ENCODE measurements around the gene INTS11. TPM values are rescaled to one million over a fixed set of nuclear protein-coding genes. Genes with fewer than 3 reads are reported as not detected.

The INTS11 gene
- polyA plus RNA-seq, 4 donors, result 94.9 to 331 (median 186) TPM

DNA sequence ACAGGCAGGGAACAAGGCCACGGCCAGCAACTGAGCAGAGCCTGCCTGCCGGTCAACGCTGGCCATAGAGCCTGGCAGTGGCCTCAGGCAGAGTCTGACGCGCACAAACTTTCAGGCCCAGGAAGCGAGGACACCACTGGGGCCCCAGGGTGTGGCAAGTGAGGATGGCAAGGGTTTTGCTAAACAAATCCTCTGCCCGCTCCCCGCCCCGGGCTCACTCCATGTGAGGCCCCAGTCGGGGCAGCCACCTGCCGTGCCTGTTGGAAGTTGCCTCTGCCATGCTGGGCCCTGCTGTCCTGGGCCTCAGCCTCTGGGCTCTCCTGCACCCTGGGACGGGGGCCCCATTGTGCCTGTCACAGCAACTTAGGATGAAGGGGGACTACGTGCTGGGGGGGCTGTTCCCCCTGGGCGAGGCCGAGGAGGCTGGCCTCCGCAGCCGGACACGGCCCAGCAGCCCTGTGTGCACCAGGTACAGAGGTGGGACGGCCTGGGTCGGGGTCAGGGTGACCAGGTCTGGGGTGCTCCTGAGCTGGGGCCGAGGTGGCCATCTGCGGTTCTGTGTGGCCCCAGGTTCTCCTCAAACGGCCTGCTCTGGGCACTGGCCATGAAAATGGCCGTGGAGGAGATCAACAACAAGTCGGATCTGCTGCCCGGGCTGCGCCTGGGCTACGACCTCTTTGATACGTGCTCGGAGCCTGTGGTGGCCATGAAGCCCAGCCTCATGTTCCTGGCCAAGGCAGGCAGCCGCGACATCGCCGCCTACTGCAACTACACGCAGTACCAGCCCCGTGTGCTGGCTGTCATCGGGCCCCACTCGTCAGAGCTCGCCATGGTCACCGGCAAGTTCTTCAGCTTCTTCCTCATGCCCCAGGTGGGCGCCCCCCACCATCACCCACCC lies 6.9 kb upstream of the INTS11 start, which contains the start of gene TAS1R3:
TAS1R3 (plus strand) TSS at position 213 of the 898 bp plus-strand sequence; CDS start at position 279, 66 bp downstream.
- Histone ChIP-seq H3K27me3 (ENCODE audit: control insufficient read depth in 3 of 3, insufficient read depth in 3 of 3, low read length in 3 of 3) (no peaks in the 10 kb centered on the region), H3K27ac (ENCODE audit: low read depth in 1 of 3, low read length in 2 of 3) (peak within 1 kb of the TSS in 1 of 3 donors; percentile 15), H3K9me3 (ENCODE audit: control insufficient read depth in 2 of 2, insufficient read depth in 1 of 2, low read depth in 1 of 2, low read length in 1 of 2) (no peaks in the 10 kb centered on the region), H3K4me3 (ENCODE audit: low read depth in 1 of 3, low read length in 3 of 3) (no peak within 1 kb of the TSS), H3K4me1 (ENCODE audit: control insufficient read depth in 3 of 3, insufficient read depth in 2 of 3, low read depth in 1 of 3, low read length in 2 of 3) (peaks cover 0 to 18% (median 0%) of the 10 kb centered on the region in 3 donors), H3K36me3 (ENCODE audit: control insufficient read depth in 3 of 3, insufficient read depth in 2 of 3, low read depth in 1 of 3, low read length in 3 of 3) (peaks cover 0 to 68% (median 3%) of the 10 kb centered on the region in 3 donors)
- DNase-seq (no peak), FAIRE-seq (no peak)
- WGBS, 3 donors, result 43 to 72% (median 56%) methylated on average over 37 to 41 of the region's 41 CpGs

DNA sequence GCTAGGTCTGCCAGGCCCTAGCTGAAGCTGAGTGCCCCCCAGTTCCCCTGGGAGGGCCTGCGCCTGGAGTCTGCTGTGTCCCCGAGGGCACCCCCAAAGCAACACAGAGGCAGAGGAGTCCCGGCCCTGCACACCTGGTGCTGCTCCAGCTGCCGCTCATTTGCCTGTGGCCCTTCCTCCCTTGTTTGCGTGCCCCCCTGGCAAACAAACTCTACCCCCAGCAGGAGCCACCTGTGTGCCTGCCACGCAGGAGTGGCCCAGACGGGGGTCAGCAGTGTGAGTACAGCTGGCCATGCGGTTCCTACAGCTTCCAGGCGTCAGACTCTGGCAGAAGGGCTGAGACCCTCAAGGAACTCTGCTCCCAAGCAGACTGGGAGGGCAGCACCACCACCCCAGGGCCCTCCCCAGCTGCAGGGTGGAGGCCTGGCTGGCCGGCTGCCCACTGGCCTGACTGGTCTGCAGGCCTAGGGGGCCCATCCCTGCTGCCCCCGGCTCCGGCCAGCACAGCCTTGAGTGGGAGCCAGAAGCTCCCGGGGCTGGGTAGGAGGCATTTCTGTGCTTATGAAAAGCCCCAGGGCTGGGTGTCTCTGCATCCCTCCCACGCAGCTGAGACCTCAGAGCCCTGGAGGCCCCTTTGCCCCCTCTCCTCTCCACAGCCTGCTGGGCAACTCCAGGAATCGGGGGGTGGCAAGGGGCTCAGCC lies 6.1 kb upstream of the INTS11 start:
- peak overlapping the region in 1 of 3 donors; percentile 15 for H3K27ac ChIP-seq (ENCODE audit: low read depth in 1 of 3, low read length in 2 of 3)
- DNase-seq (no peak), FAIRE-seq (no peak)
- no peak overlapping the region for H3K4me3 ChIP-seq (ENCODE audit: low read depth in 1 of 3, low read length in 3 of 3)
- peaks cover 0 to 64% (median 3%) of the 10 kb centered on the region in 3 donors for H3K36me3 ChIP-seq (ENCODE audit: control insufficient read depth in 3 of 3, insufficient read depth in 2 of 3, low read depth in 1 of 3, low read length in 3 of 3)
- 40 to 55% (median 41%) methylated on average over 11 to 15 of the region's 15 CpGs for WGBS, 3 donors
- peaks cover 0 to 26% (median 0%) of the 10 kb centered on the region in 3 donors for H3K4me1 ChIP-seq (ENCODE audit: control insufficient read depth in 3 of 3, insufficient read depth in 2 of 3, low read depth in 1 of 3, low read length in 2 of 3)
- no peaks in the 10 kb centered on the region for H3K9me3 ChIP-seq (ENCODE audit: control insufficient read depth in 2 of 2, insufficient read depth in 1 of 2, low read depth in 1 of 2, low read length in 1 of 2)
- H3K27me3 ChIP-seq (ENCODE audit: control insufficient read depth in 3 of 3, insufficient read depth in 3 of 3, low read length in 3 of 3), result no peaks in the 10 kb centered on the region

DNA sequence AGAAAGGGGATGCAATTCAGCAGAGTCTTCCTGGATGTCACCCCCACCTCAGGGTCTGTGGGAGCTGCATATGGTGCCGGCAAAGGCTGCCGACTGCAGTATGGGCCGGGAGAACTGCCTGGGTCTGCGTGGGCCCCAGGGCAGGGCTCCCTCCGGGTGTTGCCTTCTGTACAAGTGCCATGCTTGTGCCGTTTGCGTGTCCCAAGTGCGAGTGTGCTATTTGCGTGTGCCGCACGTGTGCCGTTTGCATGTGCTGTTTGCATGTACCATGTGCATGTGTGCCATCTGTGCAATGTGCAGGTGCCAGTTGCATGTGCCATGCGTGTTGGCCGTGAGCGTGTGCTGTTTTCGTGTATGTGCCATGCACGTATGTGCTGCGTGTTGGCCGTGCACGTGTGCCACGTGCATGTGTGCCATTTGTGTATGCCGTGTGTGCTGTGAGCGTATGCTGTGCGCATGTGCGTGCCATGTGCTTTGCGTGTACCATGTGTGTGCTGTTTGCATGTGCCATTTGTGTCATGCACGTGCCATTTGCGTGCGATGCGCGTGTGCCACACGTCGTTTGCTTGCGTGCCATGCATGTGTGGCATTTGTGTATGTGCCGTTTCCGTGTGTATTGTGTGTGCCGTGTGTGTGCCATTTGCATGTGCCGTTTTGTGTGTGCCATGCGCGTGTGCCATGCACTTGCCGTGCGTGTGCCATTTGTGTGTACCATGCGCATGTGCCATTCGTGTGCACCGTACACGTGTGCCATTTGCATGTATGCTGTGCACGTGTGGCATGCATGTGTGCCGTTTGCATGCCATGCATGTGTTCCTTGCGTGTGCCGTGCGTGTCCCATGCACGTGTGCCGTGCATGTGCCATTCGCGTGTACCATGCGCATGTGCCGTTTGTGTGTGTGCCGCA lies 5.1 kb upstream of the INTS11 start:
- WGBS, 3 donors, result 86 to 92% (median 88%) methylated on average over 58 of the region's 58 CpGs
- H3K4me3 ChIP-seq (ENCODE audit: low read depth in 1 of 3, low read length in 3 of 3), result no peak overlapping the region
- FAIRE-seq (no peak), DNase-seq (no peak)
- no peak overlapping the region for H3K27ac ChIP-seq (ENCODE audit: low read depth in 1 of 3, low read length in 2 of 3)
- H3K36me3 ChIP-seq (ENCODE audit: control insufficient read depth in 3 of 3, insufficient read depth in 2 of 3, low read depth in 1 of 3, low read length in 3 of 3), result peaks cover 0 to 58% (median 3%) of the 10 kb centered on the region in 3 donors
- H3K27me3 ChIP-seq (ENCODE audit: control insufficient read depth in 3 of 3, insufficient read depth in 3 of 3, low read length in 3 of 3), result no peaks in the 10 kb centered on the region
- H3K9me3 ChIP-seq (ENCODE audit: control insufficient read depth in 2 of 2, insufficient read depth in 1 of 2, low read depth in 1 of 2, low read length in 1 of 2), result no peaks in the 10 kb centered on the region
- peaks cover 0 to 30% (median 0%) of the 10 kb centered on the region in 3 donors for H3K4me1 ChIP-seq (ENCODE audit: control insufficient read depth in 3 of 3, insufficient read depth in 2 of 3, low read depth in 1 of 3, low read length in 2 of 3)

DNA sequence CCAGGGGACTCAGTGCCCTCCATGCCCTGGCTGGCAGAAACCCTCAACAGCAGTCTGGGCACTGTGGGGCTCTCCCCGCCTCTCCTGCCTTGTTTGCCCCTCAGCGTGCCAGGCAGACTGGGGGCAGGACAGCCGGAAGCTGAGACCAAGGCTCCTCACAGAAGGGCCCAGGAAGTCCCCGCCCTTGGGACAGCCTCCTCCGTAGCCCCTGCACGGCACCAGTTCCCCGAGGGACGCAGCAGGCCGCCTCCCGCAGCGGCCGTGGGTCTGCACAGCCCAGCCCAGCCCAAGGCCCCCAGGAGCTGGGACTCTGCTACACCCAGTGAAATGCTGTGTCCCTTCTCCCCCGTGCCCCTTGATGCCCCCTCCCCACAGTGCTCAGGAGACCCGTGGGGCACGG lies 3.8 kb upstream of the INTS11 start:
- H3K27ac ChIP-seq (ENCODE audit: low read depth in 1 of 3, low read length in 2 of 3), result no peak overlapping the region
- FAIRE-seq, result no peak
- no peaks in the 10 kb centered on the region for H3K9me3 ChIP-seq (ENCODE audit: control insufficient read depth in 2 of 2, insufficient read depth in 1 of 2, low read depth in 1 of 2, low read length in 1 of 2)
- peaks cover 0 to 34% (median 0%) of the 10 kb centered on the region in 3 donors for H3K4me1 ChIP-seq (ENCODE audit: control insufficient read depth in 3 of 3, insufficient read depth in 2 of 3, low read depth in 1 of 3, low read length in 2 of 3)
- no peaks in the 10 kb centered on the region for H3K27me3 ChIP-seq (ENCODE audit: control insufficient read depth in 3 of 3, insufficient read depth in 3 of 3, low read length in 3 of 3)
- WGBS, 3 donors, result 75 to 86% (median 84%) methylated on average over 8 to 15 of the region's 15 CpGs
- no peak for DNase-seq
- peaks cover 0 to 47% (median 3%) of the 10 kb centered on the region in 3 donors for H3K36me3 ChIP-seq (ENCODE audit: control insufficient read depth in 3 of 3, insufficient read depth in 2 of 3, low read depth in 1 of 3, low read length in 3 of 3)
- no peak overlapping the region for H3K4me3 ChIP-seq (ENCODE audit: low read depth in 1 of 3, low read length in 3 of 3)

DNA sequence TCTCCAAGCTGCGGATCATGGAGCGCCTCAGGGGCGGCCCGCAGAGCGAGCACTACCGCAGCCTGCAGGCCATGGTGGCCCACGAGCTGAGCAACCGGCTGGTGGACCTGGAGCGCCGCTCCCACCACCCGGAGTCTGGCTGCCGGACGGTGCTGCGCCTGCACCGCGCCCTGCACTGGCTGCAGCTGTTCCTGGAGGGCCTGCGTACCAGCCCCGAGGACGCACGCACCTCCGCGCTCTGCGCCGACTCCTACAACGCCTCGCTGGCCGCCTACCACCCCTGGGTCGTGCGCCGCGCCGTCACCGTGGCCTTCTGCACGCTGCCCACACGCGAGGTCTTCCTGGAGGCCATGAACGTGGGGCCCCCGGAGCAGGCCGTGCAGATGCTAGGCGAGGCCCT lies 2.8 kb upstream of the INTS11 start:
- Histone ChIP-seq H3K4me1 (ENCODE audit: control insufficient read depth in 3 of 3, insufficient read depth in 2 of 3, low read depth in 1 of 3, low read length in 2 of 3) (peaks cover 0 to 36% (median 6%) of the 10 kb centered on the region in 3 donors), H3K27ac (ENCODE audit: low read depth in 1 of 3, low read length in 2 of 3) (no peak overlapping the region), H3K27me3 (ENCODE audit: control insufficient read depth in 3 of 3, insufficient read depth in 3 of 3, low read length in 3 of 3) (no peaks in the 10 kb centered on the region), H3K9me3 (ENCODE audit: control insufficient read depth in 2 of 2, insufficient read depth in 1 of 2, low read depth in 1 of 2, low read length in 1 of 2) (no peaks in the 10 kb centered on the region), H3K4me3 (ENCODE audit: low read depth in 1 of 3, low read length in 3 of 3) (no peak overlapping the region), H3K36me3 (ENCODE audit: control insufficient read depth in 3 of 3, insufficient read depth in 2 of 3, low read depth in 1 of 3, low read length in 3 of 3) (peaks cover 0 to 48% (median 3%) of the 10 kb centered on the region in 3 donors)
- DNase-seq (no peak), FAIRE-seq (no peak)
- WGBS, 3 donors, result 92% methylated on average over 33 to 40 of the region's 40 CpGs

DNA sequence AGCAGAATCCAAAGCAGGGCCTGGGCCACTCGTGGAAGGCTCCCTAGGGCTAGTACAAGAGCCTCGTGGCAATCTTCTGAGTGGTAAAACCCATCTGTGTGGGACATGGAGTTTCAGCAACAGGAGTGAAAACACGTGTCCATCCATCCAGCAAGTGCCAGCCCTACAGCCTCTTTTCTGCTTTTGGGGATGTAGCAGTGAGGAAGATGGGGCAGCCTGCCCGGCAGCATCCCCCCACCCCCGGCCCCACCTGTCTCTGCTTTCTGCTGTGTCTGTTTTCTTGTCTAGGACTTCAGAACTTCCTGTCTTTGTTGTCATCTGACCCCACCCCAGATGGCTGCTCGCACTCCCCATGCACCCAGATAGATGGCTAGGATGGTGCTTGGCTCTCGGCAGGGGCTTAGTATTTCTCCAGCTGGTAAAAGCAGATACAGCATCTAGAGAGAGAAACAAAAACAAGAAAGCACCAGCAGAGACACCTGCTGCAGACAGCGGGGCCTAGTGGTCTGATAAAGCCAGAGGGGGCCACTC lies 1.7 kb upstream of the INTS11 start:
- Histone ChIP-seq H3K4me1 (ENCODE audit: control insufficient read depth in 3 of 3, insufficient read depth in 2 of 3, low read depth in 1 of 3, low read length in 2 of 3) (peaks cover 0 to 32% (median 6%) of the 10 kb centered on the region in 3 donors), H3K9me3 (ENCODE audit: control insufficient read depth in 2 of 2, insufficient read depth in 1 of 2, low read depth in 1 of 2, low read length in 1 of 2) (no peaks in the 10 kb centered on the region), H3K27ac (ENCODE audit: low read depth in 1 of 3, low read length in 2 of 3) (no peak overlapping the region), H3K36me3 (ENCODE audit: control insufficient read depth in 3 of 3, insufficient read depth in 2 of 3, low read depth in 1 of 3, low read length in 3 of 3) (peaks cover 0 to 58% (median 3%) of the 10 kb centered on the region in 3 donors), H3K4me3 (ENCODE audit: low read depth in 1 of 3, low read length in 3 of 3) (peak overlapping the region in 2 of 3 donors; percentile 58 to 78), H3K27me3 (ENCODE audit: control insufficient read depth in 3 of 3, insufficient read depth in 3 of 3, low read length in 3 of 3) (no peaks in the 10 kb centered on the region)
- DNase-seq (no peak), FAIRE-seq (no peak)
- WGBS, 3 donors, result 44 to 54% (median 46%) methylated on average over 8 of the region's 8 CpGs

DNA sequence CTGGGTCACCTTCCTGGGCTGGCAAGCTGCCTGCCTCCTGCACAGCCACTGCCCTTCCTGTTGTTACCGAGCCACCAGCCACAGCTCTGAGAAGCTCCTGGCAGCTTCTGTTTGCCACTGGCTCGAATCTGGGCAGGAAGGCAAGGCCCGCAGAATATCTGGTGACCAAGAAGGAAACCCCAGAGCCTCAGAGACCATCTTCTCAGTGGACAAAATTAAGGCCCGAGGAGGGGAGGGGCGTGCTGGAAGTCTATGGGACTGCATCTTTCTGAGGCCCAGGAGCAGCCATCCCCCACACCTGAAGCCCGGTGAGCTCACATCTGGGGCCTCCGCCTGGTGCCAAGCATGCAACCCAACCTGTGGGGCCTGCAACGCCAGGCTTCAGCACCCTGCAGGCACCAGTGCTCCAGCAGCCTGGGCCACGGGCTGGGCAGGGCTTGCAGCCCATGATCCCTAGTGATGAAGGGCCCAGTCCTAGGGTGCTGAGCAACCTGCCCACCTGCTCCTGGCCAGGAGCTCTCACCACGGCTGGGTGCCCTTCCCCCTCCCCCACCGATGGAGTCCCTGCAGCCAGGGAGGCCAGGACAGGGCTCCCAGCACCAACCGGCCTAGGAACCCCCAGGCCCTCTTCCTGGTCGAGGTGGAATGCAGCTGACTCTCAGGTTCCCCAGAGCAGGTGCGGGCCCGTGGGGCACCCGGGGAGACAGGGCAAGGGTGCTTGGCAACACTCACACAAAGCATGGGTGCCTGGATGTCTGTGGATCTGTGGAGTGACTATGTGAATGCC lies 1.0 kb upstream of the INTS11 start:
- Histone ChIP-seq H3K36me3 (ENCODE audit: control insufficient read depth in 3 of 3, insufficient read depth in 2 of 3, low read depth in 1 of 3, low read length in 3 of 3) (peaks cover 0 to 65% (median 3%) of the 10 kb centered on the region in 3 donors), H3K9me3 (ENCODE audit: control insufficient read depth in 2 of 2, insufficient read depth in 1 of 2, low read depth in 1 of 2, low read length in 1 of 2) (no peaks in the 10 kb centered on the region), H3K4me3 (ENCODE audit: low read depth in 1 of 3, low read length in 3 of 3) (peak overlapping the region; percentile 58 to 78 (median 59)), H3K27me3 (ENCODE audit: control insufficient read depth in 3 of 3, insufficient read depth in 3 of 3, low read length in 3 of 3) (no peaks in the 10 kb centered on the region), H3K27ac (ENCODE audit: low read depth in 1 of 3, low read length in 2 of 3) (peak overlapping the region; percentile 36 to 85 (median 73)), H3K4me1 (ENCODE audit: control insufficient read depth in 3 of 3, insufficient read depth in 2 of 3, low read depth in 1 of 3, low read length in 2 of 3) (peaks cover 0 to 26% (median 6%) of the 10 kb centered on the region in 3 donors)
- WGBS, 3 donors, result 14 to 49% (median 19%) methylated on average over 15 to 16 of the region's 16 CpGs
- FAIRE-seq (no peak), DNase-seq (peak in 1 of 2 donors; percentile 64)
